GM21825 (cell line): ENCODE measurements around the gene KPNA2.
"Not testable (repeated sequence)": the region's sequence is repeated elsewhere in the genome, so short reads cannot be mapped to it uniquely, and the experiment has no call there.

ENCODE experiments used
- ATAC-seq: cut with Tn5 transposase; IDR thresholded peaks from one replicate; pipeline ENCODE4 v1.9.1; 2021; ENCODE audit warnings: mild to moderate bottlenecking, moderate library complexity; ENCODE audit not compliant: unreplicated experiment

The KPNA2 gene

DNA sequence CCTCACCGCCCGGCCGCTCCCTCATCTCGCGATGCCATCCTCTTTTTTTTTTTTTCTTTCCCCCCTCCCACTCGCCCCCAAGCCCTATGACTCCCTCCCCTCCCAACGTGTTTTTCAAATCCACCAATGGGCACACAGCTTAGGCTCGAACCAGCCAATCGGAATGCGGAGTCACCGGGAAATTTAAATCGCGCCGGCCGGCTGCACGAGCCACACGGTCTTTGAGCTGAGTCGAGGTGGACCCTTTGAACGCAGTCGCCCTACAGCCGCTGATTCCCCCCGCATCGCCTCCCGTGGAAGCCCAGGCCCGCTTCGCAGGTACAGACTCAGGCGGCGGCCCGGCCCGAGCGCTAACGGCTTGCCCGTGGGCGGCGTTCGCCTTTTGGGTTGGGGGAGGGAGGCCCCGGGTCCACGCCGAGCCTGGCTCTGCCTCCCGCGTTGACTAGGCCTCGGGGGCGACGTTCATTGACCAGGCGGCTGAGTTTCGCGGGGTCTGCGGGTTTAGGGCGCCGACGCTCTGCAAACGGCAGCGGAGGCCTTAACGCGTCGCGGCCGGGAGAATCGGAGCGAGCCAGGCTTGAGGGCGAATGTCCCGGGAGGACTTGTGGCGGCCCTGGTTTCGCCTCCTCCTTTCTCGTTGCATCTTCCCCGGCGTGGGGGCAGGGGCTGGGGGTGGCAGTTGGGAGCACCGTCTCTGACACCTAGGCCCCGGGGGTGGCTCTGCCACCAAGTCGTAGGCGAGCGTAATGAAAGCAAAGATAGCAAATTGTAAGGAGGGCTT, at the start of gene KPNA2:
Gene KPNA2 (plus strand): TSS at position 213 of the 781 bp plus-strand sequence. CDS start 1,398 bp downstream, outside the sequence.
- peak; percentile 86 for ATAC-seq

DNA sequence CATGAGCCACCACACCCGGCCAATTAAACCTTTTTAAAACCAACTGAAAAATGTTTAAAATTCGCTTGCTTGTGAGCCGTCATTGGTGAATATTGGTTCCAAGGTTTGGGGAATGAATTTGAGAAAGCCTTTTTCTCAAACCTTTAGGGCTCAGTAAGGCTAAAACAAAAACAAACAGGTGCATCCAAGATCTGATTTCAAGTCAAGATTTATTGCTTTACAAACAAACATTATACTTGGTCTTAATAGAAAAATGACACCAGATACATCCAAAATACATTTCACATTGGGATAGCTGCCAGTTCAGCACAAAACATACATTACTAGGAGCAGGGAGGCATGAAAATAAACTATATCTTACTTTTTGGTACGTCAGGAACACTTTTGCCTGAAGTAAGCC, 44.6 kb upstream of the KPNA2 start:
- ATAC-seq = no peak

DNA sequence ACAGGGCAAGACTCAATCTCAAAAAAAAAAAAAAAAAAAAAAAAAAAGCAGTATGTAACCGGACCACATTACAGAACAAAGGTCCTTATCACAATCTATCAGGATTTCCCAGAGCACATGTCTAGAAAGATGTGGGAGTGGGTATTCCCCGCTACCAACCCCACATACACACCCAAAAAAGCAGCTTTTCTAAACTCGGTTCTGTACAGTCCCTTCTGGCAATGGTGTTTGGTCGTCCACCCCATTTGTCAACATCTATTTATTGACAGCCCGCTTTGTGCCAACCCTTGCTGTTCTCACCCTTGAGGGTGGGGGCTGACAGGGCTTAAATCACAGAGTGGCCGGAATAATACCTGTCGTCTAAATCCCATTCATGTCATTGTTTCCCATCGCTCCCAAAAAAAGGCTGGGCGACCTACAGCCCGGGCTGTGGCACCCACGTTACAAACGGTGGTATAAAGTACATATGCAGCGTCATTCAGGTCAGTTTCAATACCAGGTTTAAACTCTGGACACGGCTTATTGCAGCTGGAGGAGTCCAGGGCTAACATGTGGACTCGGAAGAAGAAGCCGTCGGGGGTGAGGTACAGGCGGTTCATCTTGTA, 42.9 kb upstream of the KPNA2 start:
- no peak for ATAC-seq

DNA sequence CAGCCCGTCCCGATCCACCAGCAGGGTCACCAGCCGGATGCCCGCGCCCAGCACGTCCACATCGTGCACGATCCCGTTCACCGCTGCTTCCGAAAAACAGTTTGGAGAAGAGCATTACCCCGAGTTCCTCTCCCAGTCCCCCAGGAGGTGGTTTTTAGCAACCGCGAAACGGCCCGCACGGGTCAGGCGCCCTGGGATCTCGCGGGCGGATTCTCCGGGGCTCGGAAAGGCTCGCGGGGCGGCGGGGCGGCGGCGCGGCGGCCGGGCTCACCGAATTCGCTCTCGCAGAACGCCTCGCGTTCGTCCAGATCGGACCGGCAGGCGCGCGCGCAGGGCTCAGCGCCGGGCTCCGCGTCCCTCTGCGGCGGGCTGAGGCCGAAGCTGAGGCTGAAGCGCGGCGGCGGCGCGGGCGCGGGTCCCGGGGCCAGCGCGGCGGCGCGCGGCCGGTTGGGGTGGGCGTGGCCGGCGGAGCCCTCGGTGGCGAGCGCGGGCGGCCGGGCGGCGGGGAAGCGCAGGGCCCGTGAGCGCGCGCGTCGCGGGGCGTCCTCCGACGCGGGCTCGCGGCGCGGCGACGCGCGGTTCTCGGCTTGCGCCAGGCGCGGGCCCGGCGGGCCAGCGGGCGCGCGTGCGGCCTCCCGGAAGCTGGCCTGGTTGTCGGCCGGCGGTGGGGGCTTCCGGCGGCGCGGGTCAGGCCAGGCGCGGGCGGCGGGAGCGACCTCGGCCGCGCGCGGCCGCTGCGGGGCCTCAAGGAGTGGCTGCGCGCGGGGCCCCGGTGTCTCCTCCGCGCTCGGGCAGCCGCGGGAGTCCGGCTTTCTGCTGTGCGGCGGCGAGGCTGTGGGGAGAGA, 42.2 kb upstream of the KPNA2 start:
- ATAC-seq = peak; percentile 75

DNA sequence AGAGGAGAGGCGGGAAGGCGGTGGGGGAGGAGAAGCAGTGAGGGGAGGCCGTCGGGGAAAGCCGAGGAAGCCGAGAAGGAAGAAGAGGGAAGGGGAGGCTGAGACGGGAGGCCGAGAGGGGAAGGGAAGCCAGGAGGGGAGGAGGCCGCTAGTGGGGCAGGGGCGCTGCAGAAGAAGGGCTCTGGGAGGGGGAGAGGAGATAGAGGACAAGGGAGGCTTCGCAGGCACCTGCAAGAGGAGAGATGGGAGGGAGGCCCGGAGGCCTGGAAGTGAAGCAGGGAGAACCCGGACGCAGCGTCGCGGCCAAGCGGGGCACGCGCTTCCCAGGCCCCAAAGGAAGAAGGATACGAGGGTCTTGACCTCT, 41.6 kb upstream of the KPNA2 start:
- peak; percentile 7 for ATAC-seq

- no peak for ATAC-seq
Observed at GRCh38 chr17:67994817-67995569, 40.5 kb upstream of the KPNA2 start.

DNA sequence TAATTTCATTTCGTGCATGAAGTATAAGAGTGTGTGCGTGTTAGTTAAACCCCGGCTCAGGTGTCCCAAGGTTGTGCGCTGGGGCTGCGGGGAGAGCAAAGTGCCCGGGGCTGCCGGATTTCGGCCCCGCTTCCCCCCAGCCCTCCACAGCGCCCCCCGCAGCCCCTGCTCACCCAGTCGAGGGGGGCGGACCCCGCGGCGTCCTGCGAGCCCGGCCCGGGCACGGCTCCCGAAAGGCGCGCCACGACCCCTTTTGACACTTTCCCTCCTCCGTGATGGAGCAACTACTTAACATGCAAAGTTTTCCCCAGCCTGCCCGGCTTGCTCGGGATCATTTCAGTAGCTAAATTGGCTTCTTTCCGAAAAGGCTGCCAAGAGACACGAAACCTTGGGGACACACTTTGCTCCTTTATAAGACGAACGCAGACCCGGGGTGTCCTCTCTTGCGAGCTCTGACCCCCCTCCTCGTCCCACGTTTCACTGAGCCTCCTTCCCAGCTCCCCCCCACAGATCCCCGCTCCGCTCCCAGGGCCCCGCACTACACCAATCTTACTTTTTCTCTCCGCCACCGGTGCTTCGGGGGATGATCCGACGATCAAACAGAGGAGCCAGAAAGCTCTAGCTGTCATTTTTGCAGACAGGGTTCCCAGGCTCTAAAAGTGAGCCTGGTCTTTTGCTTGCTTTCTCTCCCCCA, 39.8 kb upstream of the KPNA2 start:
- ATAC-seq = no peak

DNA sequence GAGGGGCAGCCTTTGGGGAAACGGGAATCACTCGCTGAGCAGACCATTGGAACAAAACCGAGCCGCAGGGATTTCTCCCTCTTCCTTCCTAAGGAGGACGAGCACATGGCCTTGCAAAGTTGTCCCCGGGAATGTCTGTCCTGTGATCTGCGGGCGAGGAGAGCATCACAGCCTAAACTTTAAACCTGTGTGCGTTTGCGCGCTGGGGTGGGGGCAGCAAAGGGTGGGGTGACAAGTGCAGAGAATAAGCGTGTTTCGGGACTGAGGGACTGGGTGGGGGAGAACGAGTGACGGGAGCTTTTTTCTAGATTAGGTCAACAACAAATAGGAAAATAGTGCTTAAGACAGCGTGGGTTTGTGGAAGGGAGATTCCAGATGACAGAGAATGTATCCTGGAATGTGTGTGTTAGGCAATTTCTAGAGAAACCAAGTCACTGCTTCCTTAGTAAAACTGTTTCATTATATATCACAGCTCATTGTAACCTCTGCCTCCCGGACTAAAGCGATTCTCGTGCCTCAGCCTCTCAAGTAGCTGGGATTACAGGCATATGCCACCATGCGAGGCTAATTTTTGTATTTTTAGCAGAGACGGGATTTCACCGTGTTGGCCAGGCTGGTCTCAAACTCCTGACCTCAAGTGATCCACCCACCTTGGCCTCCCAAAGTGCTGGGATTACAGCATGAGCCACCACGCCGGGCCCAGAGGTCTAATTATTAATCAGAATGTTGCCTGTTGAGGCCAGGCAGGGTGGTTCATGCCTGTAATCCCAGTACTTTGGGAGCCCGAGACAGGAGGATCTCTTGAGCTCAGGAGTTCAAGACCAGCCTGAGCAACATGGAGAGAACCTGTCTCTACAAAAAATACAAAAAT, 39.0 kb upstream of the KPNA2 start, which contains the start of gene C17orf58:
Gene C17orf58 (minus strand): TSS at position 169 of the 871 bp plus-strand sequence. CDS start 271 bp downstream, outside the sequence.
- ATAC-seq = not testable (repeated sequence)

GRCh38 chr17:67998466-67998865, 37.1 kb upstream of the KPNA2 start:
- no peak for ATAC-seq

DNA sequence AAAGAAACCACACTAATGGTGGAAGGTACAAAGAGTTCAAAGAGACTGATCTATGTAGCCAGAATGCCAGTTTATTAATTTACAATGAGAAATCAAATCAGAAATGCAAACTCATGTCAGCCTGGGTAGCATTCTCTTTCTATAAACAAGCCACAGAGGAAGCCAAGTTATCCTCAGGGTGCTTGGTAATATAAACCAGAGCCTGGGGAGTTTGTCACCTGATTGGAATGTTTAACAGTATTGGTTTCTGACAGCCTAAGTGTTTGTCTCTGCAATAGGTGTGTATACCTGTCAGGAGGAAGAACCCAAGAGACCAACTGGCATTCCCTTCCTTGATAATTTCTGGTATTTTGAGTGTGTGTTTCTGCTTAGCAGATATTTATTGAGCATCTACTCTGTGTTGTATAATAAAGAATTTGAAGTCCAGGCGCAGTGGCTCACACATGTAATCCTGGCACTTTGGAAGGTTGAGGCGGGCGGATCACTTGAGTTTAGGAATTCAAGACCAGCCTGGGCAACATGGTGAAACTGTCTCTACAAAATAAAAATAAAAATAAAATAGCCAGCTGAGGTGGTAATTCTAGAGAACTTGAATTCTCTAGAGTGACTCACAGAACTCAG, 36.1 kb upstream of the KPNA2 start:
- no peak for ATAC-seq

DNA sequence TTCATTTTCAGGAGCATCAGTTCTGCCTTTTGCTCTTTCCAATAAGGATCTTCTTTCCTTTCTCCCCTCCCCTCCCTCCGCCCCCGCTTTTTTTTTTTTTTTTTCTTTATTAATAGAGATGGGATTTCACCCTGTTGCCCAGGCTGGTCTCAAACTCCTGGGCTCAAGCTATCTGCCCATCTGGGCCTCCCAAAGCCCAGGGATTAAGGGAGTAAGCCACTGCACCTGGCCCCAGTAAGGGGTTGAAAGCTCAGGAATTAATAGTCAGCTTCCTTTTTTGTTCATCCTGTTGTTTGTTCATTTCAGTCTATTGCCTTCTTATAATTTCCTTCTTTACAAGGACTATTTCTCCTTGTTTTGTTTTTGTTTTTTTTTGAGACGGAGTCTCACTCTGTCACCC, 31.3 kb upstream of the KPNA2 start:
- ATAC-seq = no peak

GRCh38 chr17:68006797-68007196, 28.7 kb upstream of the KPNA2 start:
- ATAC-seq = no peak

GRCh38 chr17:68011199-68011665, 24.3 kb upstream of the KPNA2 start:
- no peak for ATAC-seq

DNA sequence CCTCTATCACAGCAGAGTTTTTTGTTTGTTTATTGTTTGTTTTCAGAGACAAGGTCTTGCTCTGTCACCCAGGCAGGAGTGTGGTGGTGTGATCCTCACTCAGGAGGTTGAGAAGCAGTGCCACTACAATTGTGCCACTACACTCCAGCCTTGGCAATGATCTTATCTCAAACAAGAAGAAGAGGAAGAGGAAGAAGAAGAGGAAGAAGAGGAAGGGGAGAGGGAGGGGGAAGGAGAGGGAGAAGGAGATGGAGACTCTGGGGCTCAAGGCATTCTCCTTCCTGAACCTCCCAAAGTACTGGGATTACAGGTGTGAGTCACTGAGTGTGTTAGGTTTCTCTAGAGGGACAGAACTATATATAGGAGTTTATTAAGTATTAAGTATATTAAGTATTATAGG, 22.1 kb upstream of the KPNA2 start:
- no peak for ATAC-seq

DNA sequence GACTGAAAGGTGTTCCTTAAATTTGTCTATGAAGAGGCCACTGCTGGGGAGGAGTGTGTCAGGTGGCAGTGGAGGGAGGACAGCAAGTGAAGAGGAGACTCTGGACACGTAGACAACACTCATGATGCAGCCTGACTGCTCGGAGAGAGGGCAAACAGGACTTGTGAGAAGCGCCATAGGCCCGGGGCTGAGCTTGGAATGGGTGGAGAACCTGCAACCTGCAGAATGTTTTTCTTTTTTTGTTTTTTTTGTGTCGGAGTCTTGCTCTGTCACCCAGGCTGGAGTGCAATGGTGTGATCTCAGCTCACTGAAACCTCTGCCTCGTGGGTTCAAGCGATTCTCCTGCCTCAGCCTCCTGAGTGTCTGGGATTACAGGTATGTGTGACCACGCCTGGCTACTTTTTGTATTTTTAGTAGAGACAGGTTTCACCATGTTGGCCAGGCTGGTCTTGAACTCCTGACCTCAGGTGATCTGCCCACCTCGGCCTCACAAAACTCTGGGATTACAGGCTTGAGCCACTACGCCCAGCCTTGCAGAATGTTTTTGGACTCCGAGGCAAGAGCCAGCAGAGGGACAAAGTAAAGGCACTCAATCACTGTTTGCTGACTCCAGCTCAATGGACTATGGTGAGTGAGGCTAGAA, 20.3 kb upstream of the KPNA2 start:
- ATAC-seq = no peak

DNA sequence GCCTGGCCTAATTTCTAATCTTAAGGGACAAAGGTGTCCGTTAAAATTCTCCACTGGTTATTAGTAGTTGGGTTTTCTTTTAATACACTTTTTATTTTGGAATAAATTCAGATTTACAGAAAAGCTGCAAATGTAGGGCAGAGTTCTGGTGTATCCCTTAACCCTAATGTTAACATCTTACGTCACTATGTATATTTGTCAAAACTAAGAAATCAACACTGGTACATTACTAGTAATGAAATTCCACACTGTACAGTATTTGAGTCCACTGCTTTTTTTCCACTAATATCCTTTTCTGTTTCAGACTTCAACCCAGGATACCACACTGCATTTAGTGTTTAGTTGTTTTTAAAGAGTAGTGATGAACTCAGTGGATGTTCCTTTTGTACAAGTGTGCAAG, 18.7 kb upstream of the KPNA2 start:
- no peak for ATAC-seq

- ATAC-seq = not testable (repeated sequence)
Observed at GRCh38 chr17:68018493-68018892, 17.0 kb upstream of the KPNA2 start.

DNA sequence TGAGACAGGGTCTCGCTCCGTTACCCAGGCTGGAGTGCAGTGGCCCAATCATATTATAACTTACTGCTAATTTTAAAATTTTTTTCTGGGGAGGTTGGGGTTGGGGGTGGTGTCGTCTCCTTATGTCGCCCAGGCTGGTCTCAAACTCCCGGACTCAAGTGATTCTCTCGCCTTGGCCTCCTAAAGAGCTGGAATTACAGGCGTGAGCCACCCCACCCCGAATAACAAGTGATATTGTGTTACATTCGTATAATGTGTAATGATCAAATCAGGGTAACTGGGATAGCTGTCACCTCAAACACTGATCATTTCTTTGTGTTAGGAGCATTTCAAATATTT, 16.2 kb upstream of the KPNA2 start:
- no peak for ATAC-seq
